H9 (cell line): ENCODE measurements around the gene HOXD10. TPM values are rescaled to one million over a fixed set of nuclear protein-coding genes. Genes with fewer than 3 reads are reported as not detected.
A peak's percentile ranks its signal among the peaks of the same experiment; 100 is the strongest.

Experiments
- DNase-seq: peaks from one replicate; pipeline ENCODE4 v3.0.0-alpha.2; 2017
- H2AFZ ChIP-seq: one replicate; pipeline ENCODE4 v1.6.1; 2013; ENCODE audit warnings: mild to moderate bottlenecking, low read length, control low read depth, moderate library complexity
- H2AK5ac ChIP-seq: 2 replicates; pipeline ENCODE4 v1.6.1; 2013; ENCODE audit warnings: low read length, control low read depth, mixed read lengths; ENCODE audit not compliant: insufficient read length
- H2BK120ac ChIP-seq: one replicate; pipeline ENCODE4 v1.6.1; 2013; ENCODE audit warnings: low read depth, mild to moderate bottlenecking, low read length, control low read depth, inconsistent platforms; ENCODE audit not compliant: poor library complexity, severe bottlenecking
- H2BK12ac ChIP-seq: 2 replicates; pipeline ENCODE4 v1.6.1; 2013; ENCODE audit warnings: low read length, control low read depth, mixed read lengths, low read depth; ENCODE audit not compliant: insufficient read length
- H2BK15ac ChIP-seq: 2 replicates; pipeline ENCODE4 v1.6.1; 2013; ENCODE audit warnings: low read depth, low read length, control low read depth
- H2BK20ac ChIP-seq: one replicate; pipeline ENCODE4 v1.6.1; 2013; ENCODE audit warnings: low read depth, mild to moderate bottlenecking, low read length, control low read depth, inconsistent platforms; ENCODE audit not compliant: poor library complexity, severe bottlenecking
- H2BK5ac ChIP-seq: 2 replicates; pipeline ENCODE4 v1.6.1; 2013; ENCODE audit warnings: low read length, control low read depth, mixed read lengths; ENCODE audit not compliant: insufficient read length
- H3K14ac ChIP-seq: 2 replicates; pipeline ENCODE4 v1.6.1; 2013; ENCODE audit warnings: low read length, control low read depth; ENCODE audit not compliant: insufficient read depth
- H3K18ac ChIP-seq: 2 replicates; pipeline ENCODE4 v1.6.1; 2013; ENCODE audit warnings: low read depth, mild to moderate bottlenecking, mixed read lengths, low read length, control low read depth; ENCODE audit not compliant: insufficient read length
- H3K23ac ChIP-seq: 2 replicates; pipeline ENCODE4 v1.6.1; 2013; ENCODE audit warnings: low read length, control low read depth, mixed read lengths, low read depth; ENCODE audit not compliant: insufficient read length
- H3K23me2 ChIP-seq: 2 replicates; pipeline ENCODE4 v1.6.1; 2013; ENCODE audit warnings: low read depth, mild to moderate bottlenecking, mixed read lengths, low read length, control low read depth; ENCODE audit not compliant: insufficient read length, poor library complexity, severe bottlenecking
- H3K27ac ChIP-seq: 2 replicates; pipeline ENCODE4 v1.5.1; 2013; ENCODE audit warnings: low read length, control low read depth, mixed read lengths, low read depth; ENCODE audit not compliant: insufficient read length
- H3K27me3 ChIP-seq: 2 replicates; pipeline ENCODE4 v1.6.1; 2013; ENCODE audit warnings: low read length, control low read depth, inconsistent platforms; ENCODE audit not compliant: insufficient read depth
- H3K4ac ChIP-seq: 2 replicates; pipeline ENCODE4 v1.6.1; 2013; ENCODE audit warnings: low read depth, mild to moderate bottlenecking, control low read depth, inconsistent platforms, low read length, moderate library complexity
- H3K4me1 ChIP-seq: 2 replicates; pipeline ENCODE4 v1.6.1; 2013; ENCODE audit warnings: low read length, control low read depth, inconsistent platforms; ENCODE audit not compliant: insufficient read depth
- H3K4me2 ChIP-seq: 2 replicates; pipeline ENCODE4 v1.6.1; 2013; ENCODE audit warnings: low read length, control low read depth, mixed read lengths; ENCODE audit not compliant: insufficient read length, insufficient read depth
- H3K56ac ChIP-seq: 2 replicates; pipeline ENCODE4 v1.6.1; 2013; ENCODE audit warnings: low read depth, mild to moderate bottlenecking, mixed read lengths, low read length, control low read depth; ENCODE audit not compliant: insufficient read length
- H3K79me1 ChIP-seq: 2 replicates; pipeline ENCODE4 v1.6.1; 2013; ENCODE audit warnings: low read depth, mild to moderate bottlenecking, moderate library complexity, low read length, control low read depth, inconsistent platforms; ENCODE audit not compliant: insufficient read depth, poor library complexity, severe bottlenecking
- H3K79me2 ChIP-seq: 2 replicates; pipeline ENCODE4 v1.6.1; 2013; ENCODE audit warnings: low read length, control low read depth, inconsistent platforms; ENCODE audit not compliant: insufficient read depth
- H3K9ac ChIP-seq: 2 replicates; pipeline ENCODE4 v1.6.1; 2013; ENCODE audit warnings: low read length, control low read depth, mixed read lengths; ENCODE audit not compliant: insufficient read length; ENCODE audit errors: extremely low read depth
- H3K9me3 ChIP-seq: one replicate; pipeline ENCODE4 v1.6.1; 2013; ENCODE audit warnings: low read depth, low read length, inconsistent platforms; ENCODE audit not compliant: control insufficient read depth
- H3T11ph ChIP-seq: one replicate; pipeline ENCODE4 v1.6.1; 2013; ENCODE audit warnings: mild to moderate bottlenecking, low read length, control low read depth, inconsistent platforms
- H4K20me1 ChIP-seq: one replicate; pipeline ENCODE4 v1.6.1; 2013; ENCODE audit not compliant: control insufficient read depth, insufficient read length, insufficient read depth
- H4K5ac ChIP-seq: 2 replicates; pipeline ENCODE4 v1.6.1; 2013; ENCODE audit warnings: low read depth, mild to moderate bottlenecking, mixed read lengths, low read length, control low read depth; ENCODE audit not compliant: insufficient read length
- H4K8ac ChIP-seq: replicated peaks from 2 replicates; pipeline ENCODE4 v1.6.1; 2013; ENCODE audit warnings: low read length, control low read depth, mixed read lengths, low read depth; ENCODE audit not compliant: insufficient read length
- H4K91ac ChIP-seq: 2 replicates; pipeline ENCODE4 v1.6.1; 2013; ENCODE audit warnings: low read depth, mild to moderate bottlenecking, moderate library complexity, mixed read lengths, low read length, control low read depth; ENCODE audit not compliant: insufficient read length
- H3K27ac Mint-ChIP-seq, 3 experiments: 2 replicates in 2 of 3; 3 replicates in 1 of 3; pipeline ENCODE4 v1.8.0; 2020 to 2021; ENCODE audit warnings: mixed read lengths in 3 of 3, mild to moderate bottlenecking in 1 of 3, moderate library complexity in 1 of 3
- H3K27me3 Mint-ChIP-seq: 2 replicates; pipeline ENCODE4 v1.8.0; 2021; ENCODE audit warnings: low read depth, mild to moderate bottlenecking, moderate library complexity, mixed read lengths
- H3K36me3 Mint-ChIP-seq, 3 experiments: 2 replicates in 2 of 3; 3 replicates in 1 of 3; pipeline ENCODE4 v1.8.0; 2020 to 2021; ENCODE audit warnings: low read depth in 3 of 3, mixed read lengths in 3 of 3; ENCODE audit not compliant: insufficient read depth in 1 of 3
- H3K4me1 Mint-ChIP-seq, 2 experiments: 2 replicates each; pipeline ENCODE4 v1.8.0; 2020; ENCODE audit warnings: mixed read lengths in 2 of 2
- H3K4me3 Mint-ChIP-seq, 2 experiments: 2 replicates in 1 of 2; 3 replicates in 1 of 2; pipeline ENCODE4 v1.8.0; 2020 to 2021; ENCODE audit warnings: mild to moderate bottlenecking in 2 of 2, mixed read lengths in 2 of 2, moderate library complexity in 1 of 2
- H3K9me3 Mint-ChIP-seq, 2 experiments: 2 replicates in 1 of 2; 3 replicates in 1 of 2; pipeline ENCODE4 v1.8.0; 2020; ENCODE audit warnings: mild to moderate bottlenecking in 2 of 2, mixed read lengths in 2 of 2, moderate library complexity in 1 of 2
- WGBS: extraction: QIAGEN DNeasy Blood & Tissue Kit; methylation state at CpG from one replicate; pipeline ENCODE4 v1.1.7; 2013; ENCODE audit warnings: missing lambda C conversion rate, low lambda C conversion rate, mixed read lengths; ENCODE audit not compliant: insufficient read length; ENCODE audit errors: extremely low coverage; 5-methylcytosine and 5-hydroxymethylcytosine counted together
- total RNA-seq: library from RNA; stranded (reverse); gene quantifications from 2 replicates; pipeline ENCODE4 v1.2.1, GENCODE V29; 2021
- TF ChIP-seq, protein P1 (sequence below): fragments of 200-600 bp; sonication (generic); conservative IDR thresholded peaks from 3 replicates; pipeline ENCODE4 v1.8.0; 2021; ENCODE audit warnings: antibody characterized with exemption, mild to moderate bottlenecking

The HOXD10 gene
- total RNA-seq, 1 experiment from 2014 or later: not detected

DNA sequence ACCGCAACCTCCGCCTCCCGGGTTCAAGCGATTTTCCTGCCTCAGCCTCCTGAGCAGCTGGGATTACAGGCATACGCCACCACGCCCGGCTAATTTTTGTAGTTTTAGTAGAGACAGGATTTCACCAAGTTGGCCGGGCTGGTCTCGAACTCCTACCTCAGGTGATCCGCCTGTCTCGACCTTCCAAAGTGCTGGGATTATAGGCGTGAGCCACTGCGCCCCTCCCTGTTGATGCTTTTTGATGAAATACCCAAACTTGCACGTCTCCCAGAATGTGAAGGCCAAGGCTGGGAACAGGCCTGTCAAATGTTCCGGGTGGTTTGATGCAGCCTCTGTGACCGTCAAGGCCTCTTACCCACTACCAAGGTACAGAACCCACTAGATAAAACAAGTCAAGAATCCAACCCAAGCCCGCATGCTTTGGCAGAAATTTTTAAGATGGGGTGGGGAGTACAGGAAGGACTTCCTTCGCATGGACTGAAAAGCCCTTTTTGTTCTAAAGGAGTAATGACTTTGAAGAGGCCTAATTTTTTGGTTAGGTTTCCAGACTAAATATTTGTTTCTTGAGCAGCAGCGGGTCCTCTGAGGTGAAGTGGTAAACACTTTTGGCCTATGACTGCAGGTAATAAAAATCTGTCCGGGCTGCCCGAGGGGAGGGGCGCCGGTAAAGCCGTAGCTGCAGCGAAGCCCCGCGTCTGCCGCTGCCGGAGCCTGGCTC lies 29.1 kb upstream of the HOXD10 start:
- Histone ChIP-seq H3K18ac (no peak overlapping the region), H3K56ac (no peak overlapping the region), H3K4me1 (peaks cover 3% of the 10 kb centered on the region; the same call in 1 of the 2 replicates), H2BK12ac (no peak overlapping the region), H3K4me2 (peak overlapping the region; percentile 33), H3K79me1 (no peaks in the 10 kb centered on the region), H2AK5ac (no peak overlapping the region), H3K4ac (no peak overlapping the region), H4K91ac (no peak overlapping the region), H2BK120ac (no peak overlapping the region), H4K5ac (no peak overlapping the region), H2BK15ac (no peak overlapping the region), H3T11ph (no peak overlapping the region), H2AFZ (no peak overlapping the region), H3K23ac (no peak overlapping the region), H2BK20ac (no peak overlapping the region), H3K27ac (no peak overlapping the region), H3K23me2 (no peaks in the 10 kb centered on the region), H3K79me2 (no peaks in the 10 kb centered on the region), H3K14ac (no peak overlapping the region), H4K8ac (no peak overlapping the region), H3K27me3 (peaks cover 98% of the 10 kb centered on the region), H3K9me3 (no peaks in the 10 kb centered on the region), H4K20me1 (no peaks in the 10 kb centered on the region), H2BK5ac (no peak overlapping the region), H3K9ac (no peak overlapping the region)
- no CpG with 5 or more reads among the region's 29 CpGs for WGBS
- TF ChIP-seq, protein P1, sequence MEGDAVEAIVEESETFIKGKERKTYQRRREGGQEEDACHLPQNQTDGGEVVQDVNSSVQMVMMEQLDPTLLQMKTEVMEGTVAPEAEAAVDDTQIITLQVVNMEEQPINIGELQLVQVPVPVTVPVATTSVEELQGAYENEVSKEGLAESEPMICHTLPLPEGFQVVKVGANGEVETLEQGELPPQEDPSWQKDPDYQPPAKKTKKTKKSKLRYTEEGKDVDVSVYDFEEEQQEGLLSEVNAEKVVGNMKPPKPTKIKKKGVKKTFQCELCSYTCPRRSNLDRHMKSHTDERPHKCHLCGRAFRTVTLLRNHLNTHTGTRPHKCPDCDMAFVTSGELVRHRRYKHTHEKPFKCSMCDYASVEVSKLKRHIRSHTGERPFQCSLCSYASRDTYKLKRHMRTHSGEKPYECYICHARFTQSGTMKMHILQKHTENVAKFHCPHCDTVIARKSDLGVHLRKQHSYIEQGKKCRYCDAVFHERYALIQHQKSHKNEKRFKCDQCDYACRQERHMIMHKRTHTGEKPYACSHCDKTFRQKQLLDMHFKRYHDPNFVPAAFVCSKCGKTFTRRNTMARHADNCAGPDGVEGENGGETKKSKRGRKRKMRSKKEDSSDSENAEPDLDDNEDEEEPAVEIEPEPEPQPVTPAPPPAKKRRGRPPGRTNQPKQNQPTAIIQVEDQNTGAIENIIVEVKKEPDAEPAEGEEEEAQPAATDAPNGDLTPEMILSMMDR: no peak
- Mint-ChIP-seq H3K4me1 (peaks cover 20 to 37% of the 10 kb centered on the region in 2 experiments), H3K27me3 (peaks cover 100% of the 10 kb centered on the region), H3K4me3 (peak overlapping the region; percentile 58 to 85), H3K9me3 (peaks cover 5 to 12% of the 10 kb centered on the region in 2 experiments), H3K36me3 (peaks cover 0 to 3% (median 0%) of the 10 kb centered on the region in 3 experiments; a peak in 2 of 7 replicates), H3K27ac (no peak overlapping the region)
- no peak for DNase-seq
